Fibroblast of the aortic adventitia (primary cell): ENCODE data around the gene ZNF23. TPM values are rescaled to one million over a fixed set of nuclear protein-coding genes. Genes with fewer than 3 reads are reported as not detected.

Experiments used
- DNase-seq: peaks from one replicate; pipeline ENCODE4 v3.0.0-alpha.2; 2010; ENCODE audit warnings: low read depth
- H3K4me3 ChIP-seq: 2 replicates; pipeline ENCODE4 v1.5.1; 2011; ENCODE audit warnings: low read depth, mild to moderate bottlenecking, control low read depth, low read length, moderate library complexity
- CTCF ChIP-seq: IDR thresholded peaks from 2 replicates; pipeline ENCODE4 v1.5.1; 2011; ENCODE audit warnings: mild to moderate bottlenecking, low read length, control low read depth, inconsistent platforms; ENCODE audit not compliant: insufficient read depth
- total RNA-seq: library from RNA; depleted of rRNA; stranded (reverse); fragments of >200 nt; gene quantifications from 2 replicates; pipeline ENCODE4 v1.2.3, GENCODE V29; 2012; ENCODE audit warnings: low replicate concordance

The ZNF23 gene
- total RNA-seq, 1 donor = 8.9 TPM

- H3K4me3 ChIP-seq = peak overlapping the region; percentile 88
- TF ChIP-seq CTCF = no peak
- DNase-seq = peak; percentile 96
Measured at GRCh38 chr16:71484006-71484893, 22.2 kb upstream of the ZNF23 start.

- no peak overlapping the region for H3K4me3 ChIP-seq
- DNase-seq = no peak
- no peak for TF ChIP-seq CTCF
Measured at GRCh38 chr16:71482569-71482968, 20.5 kb upstream of the ZNF23 start.

GRCh38 chr16:71480956-71481355 is 18.9 kb upstream of the ZNF23 start:
- H3K4me3 ChIP-seq = no peak overlapping the region
- no peak for DNase-seq
- TF ChIP-seq CTCF = no peak

GRCh38 chr16:71479420-71479819 is 17.4 kb upstream of the ZNF23 start:
- TF ChIP-seq CTCF = peak; percentile 50
- no peak overlapping the region for H3K4me3 ChIP-seq
- peak; percentile 33 for DNase-seq

- TF ChIP-seq CTCF = no peak
- DNase-seq = no peak
- H3K4me3 ChIP-seq = no peak overlapping the region
Measured at GRCh38 chr16:71476457-71477124, 14.5 kb upstream of the ZNF23 start.

- no peak for TF ChIP-seq CTCF
- no peak overlapping the region for H3K4me3 ChIP-seq
- peak; percentile 63 for DNase-seq
Measured at GRCh38 chr16:71474864-71475263, 12.8 kb upstream of the ZNF23 start.
